GM18498 (cell line): ENCODE measurements around the gene LRRC74B.
"Not testable (repeated sequence)": the region's sequence is repeated elsewhere in the genome, so short reads cannot be mapped to it uniquely, and the experiment has no call there.

Experiments
- ATAC-seq: cut with Tn5 transposase; IDR thresholded peaks from one replicate; pipeline ENCODE4 v1.9.1; 2021; ENCODE audit warnings: mild to moderate bottlenecking, moderate library complexity; ENCODE audit not compliant: unreplicated experiment

The LRRC74B gene

DNA sequence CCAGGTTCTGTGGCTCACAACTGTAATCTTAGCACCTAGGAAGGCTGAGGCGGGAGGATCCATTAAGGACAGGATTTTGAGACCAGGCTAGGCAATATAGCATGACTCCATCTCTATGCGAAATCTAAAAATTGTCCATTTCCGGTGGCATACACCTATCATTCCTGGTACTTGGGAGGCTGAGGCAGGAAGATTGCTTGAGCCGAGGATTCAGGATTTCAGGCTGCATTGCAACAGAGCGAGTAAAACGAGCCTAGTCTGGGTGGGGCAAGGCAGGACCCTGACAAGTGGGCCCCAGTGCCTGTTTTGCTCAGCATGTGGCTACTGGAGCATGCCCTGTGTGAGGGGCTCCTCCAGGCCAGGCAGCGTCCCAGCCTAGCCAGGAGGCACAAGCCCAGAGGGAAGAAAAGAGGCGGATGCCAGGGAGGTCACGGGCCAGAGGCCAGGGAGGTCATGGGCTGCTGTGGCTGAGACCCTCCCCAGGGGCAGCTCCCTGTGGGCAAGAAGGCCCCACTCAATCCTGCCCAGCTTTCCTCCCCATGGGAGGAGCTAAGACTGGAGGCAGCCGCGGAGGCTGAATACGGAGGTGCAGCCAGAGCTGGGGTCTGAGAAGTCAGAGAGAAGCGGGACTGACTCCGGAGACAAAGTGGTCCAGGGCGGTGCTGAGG lies 8.4 kb downstream of the LRRC74B start:
- no peak for ATAC-seq

DNA sequence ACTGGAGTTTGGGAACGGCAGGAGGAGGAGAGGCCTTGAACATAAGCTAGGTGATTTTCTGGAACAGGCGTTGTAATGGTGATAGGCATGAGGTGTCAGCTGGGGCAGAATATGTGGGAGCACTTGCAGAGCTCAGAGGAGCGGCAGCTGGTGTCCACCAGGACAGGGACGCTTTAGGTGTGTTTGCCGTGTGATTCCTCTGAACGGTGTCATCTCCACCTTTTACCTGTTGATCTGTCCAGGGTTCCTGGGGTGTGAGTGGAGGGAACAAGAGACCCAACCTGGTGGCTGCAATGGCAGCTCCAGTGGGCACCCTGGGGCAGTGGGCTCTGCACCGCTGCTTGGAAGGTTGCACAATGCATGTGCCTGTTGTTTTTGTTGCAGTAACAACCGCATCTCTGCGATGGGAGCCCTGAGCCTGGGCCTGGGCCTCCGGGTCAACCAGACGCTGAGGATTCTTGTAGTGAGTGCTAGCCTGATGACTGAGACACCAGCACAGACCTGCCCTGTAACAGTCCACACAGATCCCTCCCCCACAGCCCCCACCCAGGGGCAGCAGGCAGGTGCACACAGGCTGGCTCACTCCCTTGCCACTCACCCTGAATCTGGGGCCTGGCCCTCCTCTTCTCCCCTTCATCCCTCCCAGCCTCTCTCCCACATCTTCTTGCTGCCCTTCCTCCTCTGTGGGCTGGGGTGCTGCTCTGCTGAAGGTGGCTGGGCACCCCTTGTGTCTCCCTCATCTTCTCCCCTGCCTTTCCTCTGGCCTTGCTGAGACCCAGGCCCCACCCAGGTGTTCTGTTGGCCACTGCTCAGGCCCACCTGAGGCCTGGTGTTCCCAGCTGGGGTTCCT lies 9.2 kb downstream of the LRRC74B start:
- ATAC-seq, result no peak

DNA sequence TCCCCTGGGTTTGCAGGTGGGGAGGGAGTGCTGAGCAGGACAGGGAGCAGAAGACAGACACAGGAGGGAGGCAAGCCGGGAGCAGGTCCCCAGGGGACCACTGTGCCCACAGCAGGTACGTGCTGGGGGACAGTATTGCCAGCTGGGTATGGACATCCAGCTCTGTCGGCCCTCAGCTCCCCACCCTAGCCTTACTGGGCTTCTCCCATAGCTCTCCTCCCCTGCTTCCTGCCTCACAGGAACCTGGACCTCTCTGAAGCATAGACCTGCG lies 9.8 kb downstream of the LRRC74B start:
- no peak for ATAC-seq

DNA sequence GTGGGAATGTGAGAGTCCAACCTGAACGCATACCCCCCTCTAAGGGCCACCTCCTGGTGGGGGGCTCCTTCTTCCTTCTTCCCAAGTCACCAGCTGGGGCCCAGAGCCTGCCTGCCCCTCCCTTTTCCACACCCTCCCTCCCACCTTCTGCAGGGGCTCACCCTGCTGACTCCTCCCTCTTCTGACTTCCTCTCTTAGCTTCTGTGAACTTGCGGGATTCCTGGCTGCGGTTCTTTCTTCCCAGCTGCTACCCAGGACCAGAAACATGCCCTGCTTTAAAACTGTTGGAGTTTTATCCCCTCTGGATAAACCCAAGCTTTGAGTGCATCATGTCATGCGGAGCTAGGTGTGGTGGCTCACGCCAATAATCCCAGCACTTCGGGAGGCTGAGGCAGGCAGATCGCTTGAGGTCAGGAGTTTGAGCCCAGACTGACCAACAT lies 10.2 kb downstream of the LRRC74B start:
- ATAC-seq, result no peak

DNA sequence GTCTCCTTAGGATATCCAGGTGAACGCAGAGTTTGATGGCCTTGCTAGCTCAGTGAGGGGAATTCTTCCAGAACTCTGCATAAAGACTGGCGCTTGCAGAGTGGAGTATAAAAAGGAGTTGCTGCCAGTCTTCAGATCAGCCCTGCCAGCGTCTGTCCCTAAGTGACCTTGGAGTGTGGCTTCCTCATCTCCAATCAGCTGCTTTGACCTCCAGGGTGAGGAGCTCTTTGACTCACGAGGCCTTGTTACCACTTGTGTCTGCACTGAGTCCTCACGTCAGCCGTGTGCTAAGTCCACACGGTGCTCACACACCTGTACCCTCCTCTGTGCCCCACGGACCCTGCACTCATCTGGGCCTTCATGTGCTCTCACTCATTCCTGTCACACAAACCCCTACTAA lies 14.6 kb downstream of the LRRC74B start:
- ATAC-seq, result not testable (repeated sequence)

DNA sequence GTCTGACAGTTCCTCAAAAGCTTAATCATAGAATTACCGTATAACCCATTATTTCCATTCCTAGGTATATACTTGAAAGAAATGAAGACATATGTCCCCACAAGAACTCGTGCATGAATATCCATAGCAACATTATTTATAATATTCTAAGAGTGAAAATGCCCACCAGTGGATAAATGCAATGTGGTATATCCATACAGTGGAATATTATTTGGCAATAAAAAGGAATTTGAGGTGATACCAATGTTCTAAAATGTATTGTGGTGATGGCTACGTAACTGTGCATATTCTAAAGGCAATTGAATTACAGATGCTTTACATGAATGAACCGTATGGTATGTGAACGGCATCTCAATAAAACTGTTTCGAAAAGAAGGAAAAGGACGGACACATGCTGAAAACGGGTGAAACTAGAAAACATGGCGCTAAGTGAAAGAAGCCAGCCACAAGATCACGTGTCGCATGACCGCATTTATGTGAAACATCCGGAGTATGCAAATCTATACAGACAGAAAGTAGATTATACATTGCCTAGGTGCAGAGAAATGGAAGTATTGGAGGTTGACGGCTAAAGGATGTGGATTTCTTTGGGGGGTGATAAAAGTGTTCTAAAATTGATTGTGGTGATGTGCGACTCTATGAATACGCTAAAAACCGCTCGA lies 16.0 kb downstream of the LRRC74B start:
- ATAC-seq, result not testable (repeated sequence)

DNA sequence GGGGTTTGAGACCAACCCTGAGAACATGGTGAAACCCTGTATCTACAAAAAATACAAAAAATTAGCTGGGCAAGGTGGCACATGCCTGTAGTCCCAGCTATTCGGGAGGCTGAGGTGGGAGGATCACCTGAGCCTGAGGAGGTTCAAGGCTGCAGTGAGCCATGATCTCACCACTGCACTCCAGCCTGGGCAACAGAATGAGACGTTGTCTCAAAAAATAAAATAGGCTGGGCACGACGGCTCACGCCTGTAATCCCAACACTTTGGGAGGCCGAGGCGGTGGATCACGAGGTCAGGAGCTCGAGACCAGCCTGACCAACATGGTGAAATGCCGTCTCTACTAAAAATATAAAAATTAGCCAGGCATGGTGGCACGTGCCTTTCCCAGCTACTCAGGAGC lies 18.7 kb downstream of the LRRC74B start:
- not testable (repeated sequence) for ATAC-seq

DNA sequence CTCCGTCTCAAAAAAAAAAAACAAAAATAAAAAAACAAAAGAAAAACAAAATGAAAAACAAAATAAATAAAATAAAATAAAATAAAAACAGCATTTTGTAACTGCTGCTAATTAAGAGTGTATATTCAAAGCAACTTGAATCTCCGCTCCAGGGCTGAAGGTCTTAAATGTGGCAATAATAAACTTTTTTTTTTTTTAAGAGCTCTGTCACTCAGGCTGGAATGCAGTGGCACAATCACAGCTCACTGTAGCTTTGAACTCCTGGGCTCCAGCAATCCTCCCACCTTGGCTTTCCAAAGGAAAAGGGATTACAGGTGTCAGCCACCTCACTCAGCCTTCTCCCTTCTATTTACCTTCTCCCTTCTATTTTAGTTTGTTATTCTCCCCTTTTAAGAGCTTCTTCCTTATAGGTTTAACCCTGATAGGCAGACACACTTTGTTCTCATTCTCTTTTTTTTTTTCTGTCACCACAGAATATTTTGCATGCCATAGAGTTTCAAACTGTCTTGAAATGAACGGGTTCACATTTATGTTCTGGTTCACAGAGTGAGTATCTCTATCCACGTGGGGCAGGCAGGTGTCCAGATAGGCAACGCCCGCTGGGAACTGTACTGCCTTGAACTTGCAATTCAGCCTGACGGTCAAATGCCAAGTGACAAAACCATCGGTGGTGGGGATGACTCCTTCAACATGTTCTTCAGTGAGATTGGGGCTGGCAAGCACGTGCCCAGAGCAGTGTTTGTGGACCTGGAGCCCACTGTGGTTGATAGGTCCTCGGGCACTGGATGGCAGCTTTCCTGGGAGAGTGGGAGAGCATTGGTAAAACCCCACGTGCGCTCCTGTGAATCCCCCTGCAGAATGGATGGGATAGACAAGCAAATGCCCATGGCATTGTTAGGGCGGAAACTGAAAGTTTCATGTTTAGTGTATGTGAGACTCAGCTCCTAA lies 19.4 kb downstream of the LRRC74B start:
- no peak for ATAC-seq

DNA sequence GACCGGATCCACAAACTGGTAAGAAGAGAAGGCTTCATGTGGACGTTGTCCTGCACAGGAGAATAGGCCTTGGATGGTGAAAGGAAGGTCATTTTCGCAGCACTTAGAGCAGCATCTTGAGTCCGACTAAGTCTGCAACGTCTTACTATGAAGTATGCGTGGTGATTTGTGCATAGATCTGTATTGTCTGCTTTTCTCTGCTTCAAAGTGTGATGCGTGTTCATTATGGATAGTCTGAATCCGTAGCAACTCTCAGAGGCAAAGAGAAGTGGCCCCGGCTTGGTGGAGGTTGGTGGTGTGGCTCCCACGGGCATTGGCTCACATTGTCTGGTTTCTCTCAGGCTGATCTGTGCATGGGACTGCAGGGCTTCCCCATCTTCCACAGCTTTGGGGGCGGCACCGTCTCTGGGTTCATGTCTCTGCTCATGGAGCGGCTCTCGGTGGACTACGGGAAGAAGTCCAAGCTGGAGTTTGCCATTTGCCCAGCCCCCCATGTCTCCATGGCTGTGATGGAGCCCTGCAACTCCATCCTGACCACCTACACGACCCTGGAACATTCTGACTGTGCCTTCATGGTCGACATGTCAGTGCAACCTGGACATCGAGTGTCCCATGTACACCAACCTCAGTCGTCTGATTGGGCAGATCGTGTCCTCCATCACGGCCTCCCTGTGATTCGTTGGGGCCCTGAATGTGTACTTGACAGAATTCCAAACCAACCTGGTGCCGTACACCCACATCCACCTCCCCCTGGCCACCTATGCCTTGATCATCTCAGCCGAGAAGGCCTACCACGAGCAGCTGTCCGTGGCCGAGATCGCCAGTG lies 21.5 kb downstream of the LRRC74B start:
- ATAC-seq, result no peak

DNA sequence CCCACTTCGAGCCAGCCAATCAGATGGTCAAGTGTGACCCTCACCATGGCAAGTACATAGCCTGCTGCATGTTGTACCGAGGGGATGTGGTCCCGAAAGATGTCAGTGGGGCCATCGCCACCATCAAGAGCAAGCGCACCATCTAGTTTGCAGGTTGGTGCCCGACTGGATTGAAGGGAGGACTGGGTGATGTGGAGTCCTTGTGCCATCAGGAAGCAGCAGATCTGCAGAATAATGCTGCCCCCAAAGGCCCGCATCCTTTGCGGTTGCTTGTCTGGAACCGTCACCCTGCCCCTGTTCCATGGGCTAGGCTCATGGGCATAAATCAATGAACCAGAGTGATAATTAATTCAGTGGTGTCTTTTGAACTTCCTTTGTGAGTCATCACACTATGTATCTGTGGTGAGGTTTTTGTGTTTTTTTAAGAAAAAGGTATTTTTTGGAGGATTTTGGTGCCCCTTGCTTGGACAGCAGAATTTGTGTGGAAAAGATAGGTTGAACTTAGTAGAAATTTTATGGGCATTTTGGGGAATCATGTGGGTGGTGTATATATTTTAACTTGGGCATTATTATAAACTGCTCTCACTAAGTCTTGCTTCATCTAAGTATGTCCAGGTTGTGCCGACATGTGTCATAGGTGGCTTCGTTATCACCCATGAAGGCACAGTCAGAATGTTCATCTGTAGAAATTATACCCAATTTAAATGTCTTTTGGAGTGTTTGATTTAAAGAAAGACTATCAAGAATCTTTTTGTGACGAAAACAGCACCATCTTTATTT lies 22.3 kb downstream of the LRRC74B start:
- ATAC-seq, result no peak

DNA sequence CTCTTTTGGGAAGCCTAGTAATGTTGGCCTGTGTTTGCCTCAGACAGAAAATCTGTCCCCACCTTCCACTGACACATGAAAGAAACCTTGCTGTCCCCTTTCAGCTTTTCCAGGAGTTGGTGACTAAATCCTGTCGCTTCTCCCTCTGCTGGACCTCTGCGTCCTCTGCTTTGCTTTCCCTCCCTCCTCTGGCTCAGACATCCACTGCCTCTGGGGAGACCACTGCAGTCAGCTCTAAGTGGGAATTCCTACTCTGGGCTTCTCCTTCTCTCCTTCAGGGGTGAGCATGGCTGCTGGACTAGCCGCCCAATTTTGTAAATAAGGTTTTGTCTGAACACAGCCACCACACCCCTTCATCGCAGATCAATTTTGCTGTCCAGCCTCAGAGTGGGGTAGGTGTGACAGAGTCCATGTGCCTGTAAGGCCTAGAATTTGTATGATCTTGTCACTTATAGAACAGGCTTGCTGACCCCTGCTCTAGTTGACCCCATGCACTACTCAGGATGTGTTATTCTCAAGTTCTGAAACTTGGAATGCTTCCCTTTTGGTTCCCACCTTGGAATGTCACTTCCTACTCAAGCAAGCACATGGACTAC lies 23.0 kb downstream of the LRRC74B start:
- ATAC-seq, result no peak

DNA sequence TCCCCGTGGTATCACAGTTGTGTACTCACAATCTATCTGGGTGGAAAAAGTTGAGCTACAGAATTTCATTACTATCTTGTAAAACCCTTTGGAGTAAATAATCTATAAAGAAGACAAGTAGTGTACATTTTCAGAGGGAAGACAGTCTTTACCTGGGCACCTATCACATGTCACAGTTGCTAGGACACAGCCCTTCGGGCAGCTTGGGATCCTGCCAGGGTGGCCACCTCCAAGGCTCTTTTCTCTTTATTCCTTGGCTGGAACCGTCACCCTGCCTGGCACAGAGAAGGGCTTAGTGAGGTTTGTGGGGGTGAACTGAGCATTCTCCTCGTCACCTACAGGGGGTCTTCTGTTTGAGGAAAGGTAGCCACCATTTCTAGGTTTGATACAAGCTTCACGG lies 23.6 kb downstream of the LRRC74B start:
- no peak for ATAC-seq

DNA sequence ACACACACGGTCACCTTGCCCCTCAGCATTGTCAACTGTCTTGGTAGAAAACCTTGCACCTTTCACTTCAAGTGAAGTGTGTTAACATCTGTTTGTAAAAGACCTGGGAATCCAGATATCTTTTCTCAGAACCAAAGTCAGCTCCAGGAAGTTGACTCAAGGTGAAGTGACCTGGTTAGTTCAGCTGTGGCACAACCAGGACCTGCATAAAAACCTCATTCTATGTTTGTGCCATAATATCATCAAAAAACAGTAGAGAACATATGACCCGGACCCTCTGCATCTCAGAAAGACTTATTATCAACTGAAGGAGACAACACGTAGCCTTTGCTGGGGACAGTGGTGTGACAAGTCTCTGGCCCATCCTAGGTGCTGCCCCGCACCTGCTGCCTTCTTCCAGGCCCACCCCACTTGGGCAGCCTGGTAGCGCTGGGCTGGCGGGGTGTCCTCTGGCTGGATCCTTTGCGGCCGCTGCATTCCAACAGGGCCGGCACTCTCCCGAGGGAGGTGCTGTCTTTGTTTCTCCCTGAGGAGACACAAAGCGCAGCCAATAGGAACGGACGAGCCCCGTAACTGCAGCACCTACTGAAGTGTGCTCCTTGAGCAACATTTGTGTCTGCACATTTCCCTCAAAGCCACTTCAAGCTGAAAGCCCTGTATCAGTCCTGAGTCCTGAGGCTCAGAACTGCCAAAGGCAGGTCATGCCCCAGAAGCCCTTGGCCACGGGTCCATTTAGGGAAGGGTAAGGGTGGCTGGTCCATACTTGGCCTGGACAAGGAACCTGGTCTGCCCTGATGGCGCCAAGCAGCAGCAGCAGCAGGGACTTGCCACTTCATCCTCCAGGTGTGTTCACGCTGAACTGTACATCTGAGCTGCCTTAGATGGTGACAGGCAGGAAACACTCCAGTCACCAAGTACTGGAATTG lies 25.2 kb downstream of the LRRC74B start:
- ATAC-seq, result no peak

DNA sequence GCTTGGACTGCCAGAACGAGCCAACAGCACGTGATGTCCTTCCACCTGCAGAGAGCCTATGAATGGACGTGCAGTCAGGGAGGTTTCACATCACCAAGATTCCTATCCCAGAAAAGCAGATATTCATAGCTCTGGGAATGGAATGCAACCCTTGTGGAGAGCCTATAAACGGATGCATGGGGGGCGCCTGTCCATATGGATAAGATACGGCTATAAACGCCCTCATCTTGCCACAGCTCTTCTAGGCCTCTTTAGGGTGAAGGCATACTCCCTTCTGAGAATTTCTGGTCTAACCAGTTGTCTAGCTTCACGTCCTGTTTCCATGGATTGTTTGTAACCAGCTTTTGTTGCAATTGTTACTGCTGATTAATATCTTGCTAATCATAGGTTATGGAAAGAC lies 26.1 kb downstream of the LRRC74B start:
- not testable (repeated sequence) for ATAC-seq

DNA sequence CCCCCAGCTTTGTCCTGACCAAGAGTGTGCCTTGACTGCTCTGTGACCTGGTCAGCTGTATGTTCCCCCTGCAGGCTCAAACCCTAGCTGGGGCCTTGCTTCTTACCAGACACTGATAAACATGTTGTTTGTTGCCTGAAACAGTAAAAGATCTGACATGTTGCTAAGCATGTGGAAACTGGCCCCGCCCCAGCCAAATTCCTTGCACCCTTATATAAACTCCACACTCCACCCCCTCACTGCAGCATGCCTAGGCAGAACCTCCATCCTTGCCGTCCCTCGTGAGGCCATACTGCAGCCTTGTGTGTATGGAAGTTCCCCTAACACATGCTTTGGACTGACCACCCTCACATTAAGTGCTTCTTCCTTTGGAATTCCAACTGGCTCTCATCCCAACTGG lies 27.3 kb downstream of the LRRC74B start:
- no peak for ATAC-seq

DNA sequence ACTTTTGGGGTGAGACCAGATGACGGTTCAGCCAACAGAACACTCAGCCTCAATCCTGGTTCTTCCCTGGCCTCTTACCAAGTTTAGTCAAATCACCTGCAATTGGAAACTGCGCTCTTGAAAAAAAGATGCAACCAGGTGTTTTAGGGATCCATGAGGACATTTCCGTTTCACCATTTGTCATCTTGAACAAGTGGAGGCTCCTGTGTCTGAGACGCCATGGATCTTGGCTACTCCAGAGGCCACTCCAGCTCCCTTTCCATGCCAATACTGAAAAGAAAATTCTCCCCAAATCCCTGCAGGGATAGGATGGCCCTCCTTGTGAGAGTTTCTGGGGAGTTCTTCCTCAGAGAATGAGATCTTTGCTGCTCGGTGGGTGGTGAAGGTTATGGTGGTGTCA lies 27.7 kb downstream of the LRRC74B start:
- ATAC-seq, result no peak

DNA sequence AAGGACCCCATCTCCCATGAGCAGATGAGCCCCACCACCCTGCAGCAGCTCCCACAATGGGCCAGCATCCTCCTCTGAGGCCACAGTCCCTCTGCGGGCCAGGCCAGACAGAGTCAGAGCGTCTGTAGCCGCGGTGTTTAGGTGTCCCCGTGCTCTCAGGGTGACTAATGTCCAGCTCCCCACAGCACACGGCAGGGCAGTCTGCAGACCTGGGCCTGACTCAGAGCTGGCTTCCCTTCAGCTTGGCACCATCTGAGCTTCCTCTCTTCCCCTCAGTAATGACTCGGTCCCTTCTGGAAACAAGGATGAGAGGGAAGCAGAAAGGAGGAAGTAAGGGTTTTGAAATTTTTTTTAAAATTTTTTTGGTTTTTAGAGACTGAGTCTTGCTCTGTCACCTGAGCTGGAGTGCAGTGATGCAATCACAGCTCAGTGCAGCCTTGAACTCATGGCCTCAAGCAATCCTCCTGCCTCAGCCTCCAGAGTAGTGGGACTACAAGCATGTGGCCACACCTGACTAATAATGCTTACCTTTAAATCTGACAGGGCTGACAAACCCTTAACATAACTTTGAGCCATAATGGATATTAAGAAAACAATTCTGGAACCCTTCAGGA lies 28.5 kb downstream of the LRRC74B start:
- no peak for ATAC-seq
